SKM-1 treated with dmso at 0.1 percent for 144 hours (cell line): ENCODE measurements around the gene ZNF43.
"Not testable (repeated sequence)": the region's sequence is repeated elsewhere in the genome, so short reads cannot be mapped to it uniquely, and the experiment has no call there.

Source experiments
- DNase-seq: peaks from one replicate; lab custom pipeline; 2025; ENCODE audit not compliant: unreplicated experiment; lab: John Stamatoyannopoulos, UW

ZNF43 gene

GRCh38 chr19:21812448-21812847 is 23.5 kb downstream of the ZNF43 start:
- DNase-seq, result no peak

GRCh38 chr19:21808400-21809000 is 27.5 kb downstream of the ZNF43 start:
- DNase-seq, result not testable (repeated sequence)

- no peak for DNase-seq
Observed at GRCh38 chr19:21789466-21790085, 46.4 kb downstream of the ZNF43 start.

GRCh38 chr19:21786936-21787335 is 49.0 kb downstream of the ZNF43 start:
- no peak for DNase-seq

- DNase-seq, result not testable (repeated sequence)
Observed at GRCh38 chr19:21775792-21776191, 60.2 kb downstream of the ZNF43 start.

GRCh38 chr19:21767065-21767800 is 68.7 kb downstream of the ZNF43 start, which contains the start of gene ZNF100:
ZNF100 (minus strand) TSS chr19:21767579; CDS start chr19:21767429, 150 bp downstream.
- DNase-seq, result peak; percentile 85

- DNase-seq, result not testable (repeated sequence)
Observed at GRCh38 chr19:21766705-21767064, 69.3 kb downstream of the ZNF43 start.

GRCh38 chr19:21765151-21765550 is 70.8 kb downstream of the ZNF43 start:
- DNase-seq, result no peak

GRCh38 chr19:21761547-21761946 is 74.4 kb downstream of the ZNF43 start:
- DNase-seq, result not testable (repeated sequence)

GRCh38 chr19:21758296-21758695 is 77.7 kb downstream of the ZNF43 start:
- DNase-seq, result no peak

GRCh38 chr19:21755555-21755954 is 80.4 kb downstream of the ZNF43 start:
- DNase-seq, result not testable (repeated sequence)
